ENCODE results near the gene CNOT6L.

The CNOT6L gene

GRCh38 chr4:77818602-77819403 is at the start of gene CNOT6L:
TSS of gene CNOT6L (minus strand) at chr4:77819368. CDS start at chr4:77819308, 60 bp downstream.
- DNase-seq, result peak; percentile 9 to 50

- DNase-seq, result no peak
Observed at GRCh38 chr4:77865259-77865658, 46.1 kb upstream of the CNOT6L start.

GRCh38 chr4:77863341-77863740 is 44.2 kb upstream of the CNOT6L start:
- DNase-seq, result peak in 1 of 2 experiments; percentile 23

GRCh38 chr4:77862478-77863216 is 43.5 kb upstream of the CNOT6L start, which contains the start of gene MRPL1:
TSS of gene MRPL1 (plus strand) at chr4:77862830. CDS start at chr4:77862849, 19 bp downstream.
- DNase-seq, result peak; percentile 86 to 90

GRCh38 chr4:77861495-77861894 is 42.3 kb upstream of the CNOT6L start:
- no peak for DNase-seq

- no peak for DNase-seq
Observed at GRCh38 chr4:77859256-77859655, 40.1 kb upstream of the CNOT6L start.

- no peak for DNase-seq
Observed at GRCh38 chr4:77856152-77856551, 37.0 kb upstream of the CNOT6L start.

- DNase-seq, result no peak
Observed at GRCh38 chr4:77854431-77855111, 35.4 kb upstream of the CNOT6L start.

- DNase-seq, result no peak
Observed at GRCh38 chr4:77852892-77853495, 33.8 kb upstream of the CNOT6L start.

GRCh38 chr4:77849278-77849965 is 30.3 kb upstream of the CNOT6L start:
- peak in 1 of 2 experiments; percentile 12 for DNase-seq

- DNase-seq, result no peak
Observed at GRCh38 chr4:77848508-77848907, 29.3 kb upstream of the CNOT6L start.

GRCh38 chr4:77845929-77846328 is 26.8 kb upstream of the CNOT6L start:
- no peak for DNase-seq

GRCh38 chr4:77845400-77845799 is 26.2 kb upstream of the CNOT6L start:
- no peak for DNase-seq

- DNase-seq, result no peak
Observed at GRCh38 chr4:77844363-77844762, 25.2 kb upstream of the CNOT6L start.

GRCh38 chr4:77843628-77844027 is 24.5 kb upstream of the CNOT6L start:
- no peak for DNase-seq

GRCh38 chr4:77834403-77834802 is 15.2 kb upstream of the CNOT6L start:
- DNase-seq, result no peak

GRCh38 chr4:77833126-77833724 is 14.1 kb upstream of the CNOT6L start:
- no peak for DNase-seq

- DNase-seq, result no peak
Observed at GRCh38 chr4:77827343-77827742, 8.2 kb upstream of the CNOT6L start.

- no peak for DNase-seq
Observed at GRCh38 chr4:77826275-77826674, 7.1 kb upstream of the CNOT6L start.

- DNase-seq, result no peak
Observed at GRCh38 chr4:77821775-77822174, 2.6 kb upstream of the CNOT6L start.

GRCh38 chr4:77820649-77821561 is 1.7 kb upstream of the CNOT6L start:
- peak in 1 of 2 experiments; percentile 19 for DNase-seq

Measured in NCI-H524 (cell line).